HEK293 (cell line): ENCODE measurements around the gene IP6K3.

ENCODE experiments used
- CTCF ChIA-PET: fragments of 350-600 bp; formaldehyde crosslinking; extraction: SDS; loops from one replicate; lab custom pipeline; 2021; ENCODE audit warnings: antibody characterized with exemption; lab: Yijun Ruan, JAX
- POLR2A ChIA-PET: fragments of 300-600 bp; formaldehyde crosslinking; extraction: SDS; loops from one replicate; lab custom pipeline; 2020; ENCODE audit warnings: antibody characterized with exemption, inconsistent platforms; lab: Yijun Ruan, JAX
- H3K27ac ChIP-seq: fragments of 200-500 bp; sonication (Bioruptor generic); 2 replicates; pipeline ENCODE4 v1.5.1; 2014; ENCODE audit warnings: low read depth, low read length, control low read depth, inconsistent platforms; ENCODE audit errors: extremely low read depth
- H3K36me3 ChIP-seq, 2 experiments: fragments of 200-500 bp in 1 of 2; sonication (Bioruptor generic) in 1 of 2; 1 replicate in 1 of 2; 2 replicates in 1 of 2; pipeline ENCODE4 v1.5.1; 2014 to 2017; ENCODE audit warnings: inconsistent platforms in 2 of 2, low read length in 2 of 2; ENCODE audit not compliant: control insufficient read depth in 2 of 2, insufficient read depth in 1 of 2
- H3K4me1 ChIP-seq: fragments of 200-500 bp; sonication (Bioruptor generic); 2 replicates; pipeline ENCODE4 v1.5.1; 2014; ENCODE audit warnings: mild to moderate bottlenecking, low read length, inconsistent platforms; ENCODE audit not compliant: control insufficient read depth, insufficient read depth
- H3K4me3 ChIP-seq: 2 replicates; pipeline ENCODE4 v1.5.1; 2011; ENCODE audit warnings: low read depth, mild to moderate bottlenecking, control low read depth, low read length, moderate library complexity
- H3K9me3 ChIP-seq: fragments of 200-500 bp; sonication (Bioruptor generic); 2 replicates; pipeline ENCODE4 v1.5.1; 2014; ENCODE audit warnings: low read depth, low read length, inconsistent platforms; ENCODE audit not compliant: control insufficient read depth, insufficient read depth
- GLIS1 ChIP-seq: fragments of 450-650 bp; formaldehyde crosslinking; IDR thresholded peaks from 2 replicates; pipeline ENCODE4 v1.5.1; 2016; ENCODE audit warnings: missing biosample characterization, missing genetic modification characterization
- OSR2 ChIP-seq: fragments of 450-650 bp; formaldehyde crosslinking; IDR thresholded peaks from 2 replicates; pipeline ENCODE4 v1.5.1; 2016; ENCODE audit warnings: missing biosample characterization, missing genetic modification characterization
- ZBTB17 ChIP-seq: fragments of 450-650 bp; formaldehyde crosslinking; IDR thresholded peaks from 2 replicates; pipeline ENCODE4 v1.5.1; 2016; ENCODE audit warnings: missing biosample characterization, missing genetic modification characterization
- ZBTB21 ChIP-seq: fragments of 450-650 bp; formaldehyde crosslinking; IDR thresholded peaks from 2 replicates; pipeline ENCODE4 v1.5.1; 2017; ENCODE audit warnings: missing biosample characterization, missing genetic modification characterization
- ZBTB7A ChIP-seq: fragments of 450-650 bp; formaldehyde crosslinking; IDR thresholded peaks from 2 replicates; pipeline ENCODE4 v1.5.1; 2016; ENCODE audit warnings: low read depth, missing biosample characterization, missing genetic modification characterization
- ZIC2 ChIP-seq: fragments of 450-650 bp; formaldehyde crosslinking; IDR thresholded peaks from 2 replicates; pipeline ENCODE4 v1.5.1; 2016; ENCODE audit warnings: missing biosample characterization, missing genetic modification characterization
- ZNF121 ChIP-seq: fragments of 450-650 bp; formaldehyde crosslinking; IDR thresholded peaks from 2 replicates; pipeline ENCODE4 v1.5.1; 2016; ENCODE audit warnings: missing biosample characterization, missing genetic modification characterization
- ZNF155 ChIP-seq: fragments of 450-650 bp; formaldehyde crosslinking; IDR thresholded peaks from 2 replicates; pipeline ENCODE4 v1.5.1; 2016; ENCODE audit warnings: missing biosample characterization, missing genetic modification characterization
- ZNF19 ChIP-seq: fragments of 450-650 bp; formaldehyde crosslinking; IDR thresholded peaks from 2 replicates; pipeline ENCODE4; 2016; ENCODE audit warnings: missing biosample characterization, missing genetic modification characterization, low read depth
- ZNF2 ChIP-seq: fragments of 450-650 bp; formaldehyde crosslinking; IDR thresholded peaks from 2 replicates; pipeline ENCODE4 v1.5.1; 2016; ENCODE audit warnings: missing biosample characterization, missing genetic modification characterization
- ZNF248 ChIP-seq: fragments of 450-650 bp; formaldehyde crosslinking; IDR thresholded peaks from 2 replicates; pipeline ENCODE4 v1.5.1; 2017; ENCODE audit warnings: missing biosample characterization, missing genetic modification characterization
- ZNF280D ChIP-seq: fragments of 450-650 bp; formaldehyde crosslinking; IDR thresholded peaks from 2 replicates; pipeline ENCODE4 v1.5.1; 2016; ENCODE audit warnings: missing biosample characterization, missing genetic modification characterization
- ZNF394 ChIP-seq: fragments of 450-650 bp; formaldehyde crosslinking; IDR thresholded peaks from 2 replicates; pipeline ENCODE4 v1.5.1; 2016; ENCODE audit warnings: missing biosample characterization, missing genetic modification characterization, mild to moderate bottlenecking, moderate library complexity, borderline replicate concordance
- ZNF426 ChIP-seq: fragments of 450-650 bp; formaldehyde crosslinking; IDR thresholded peaks from 2 replicates; pipeline ENCODE4 v1.5.1; 2017; ENCODE audit warnings: missing biosample characterization, missing genetic modification characterization, mild to moderate bottlenecking, inconsistent platforms, moderate library complexity
- ZNF544 ChIP-seq: fragments of 450-650 bp; formaldehyde crosslinking; IDR thresholded peaks from 2 replicates; pipeline ENCODE4 v1.5.0; 2017; ENCODE audit warnings: missing biosample characterization, missing genetic modification characterization
- ZNF585B ChIP-seq: fragments of 450-650 bp; formaldehyde crosslinking; IDR thresholded peaks from 2 replicates; pipeline ENCODE4 v1.5.1; 2016; ENCODE audit warnings: missing biosample characterization, missing genetic modification characterization
- ZNF600 ChIP-seq: fragments of 450-650 bp; formaldehyde crosslinking; IDR thresholded peaks from 2 replicates; pipeline ENCODE4 v1.5.1; 2016; ENCODE audit warnings: missing biosample characterization, missing genetic modification characterization
- ZNF629 ChIP-seq: fragments of 450-650 bp; formaldehyde crosslinking; IDR thresholded peaks from 2 replicates; pipeline ENCODE4 v1.5.1; 2017; ENCODE audit warnings: missing biosample characterization, missing genetic modification characterization
- ZNF654 ChIP-seq: fragments of 450-650 bp; formaldehyde crosslinking; IDR thresholded peaks from 2 replicates; pipeline ENCODE4 v1.5.1; 2016; ENCODE audit warnings: low read depth, missing biosample characterization, missing genetic modification characterization
- TF ChIP-seq, protein P1 (sequence below): fragments of 450-650 bp; formaldehyde crosslinking; IDR thresholded peaks from 2 replicates; pipeline ENCODE4 v1.5.1; 2016; ENCODE audit warnings: missing biosample characterization, missing genetic modification characterization
- TF ChIP-seq, protein P2 (sequence below): fragments of 450-650 bp; formaldehyde crosslinking; IDR thresholded peaks from 2 replicates; pipeline ENCODE4 v1.5.1; 2017; ENCODE audit warnings: missing biosample characterization, mild to moderate bottlenecking, missing genetic modification characterization, moderate library complexity

IP6K3 gene

DNA sequence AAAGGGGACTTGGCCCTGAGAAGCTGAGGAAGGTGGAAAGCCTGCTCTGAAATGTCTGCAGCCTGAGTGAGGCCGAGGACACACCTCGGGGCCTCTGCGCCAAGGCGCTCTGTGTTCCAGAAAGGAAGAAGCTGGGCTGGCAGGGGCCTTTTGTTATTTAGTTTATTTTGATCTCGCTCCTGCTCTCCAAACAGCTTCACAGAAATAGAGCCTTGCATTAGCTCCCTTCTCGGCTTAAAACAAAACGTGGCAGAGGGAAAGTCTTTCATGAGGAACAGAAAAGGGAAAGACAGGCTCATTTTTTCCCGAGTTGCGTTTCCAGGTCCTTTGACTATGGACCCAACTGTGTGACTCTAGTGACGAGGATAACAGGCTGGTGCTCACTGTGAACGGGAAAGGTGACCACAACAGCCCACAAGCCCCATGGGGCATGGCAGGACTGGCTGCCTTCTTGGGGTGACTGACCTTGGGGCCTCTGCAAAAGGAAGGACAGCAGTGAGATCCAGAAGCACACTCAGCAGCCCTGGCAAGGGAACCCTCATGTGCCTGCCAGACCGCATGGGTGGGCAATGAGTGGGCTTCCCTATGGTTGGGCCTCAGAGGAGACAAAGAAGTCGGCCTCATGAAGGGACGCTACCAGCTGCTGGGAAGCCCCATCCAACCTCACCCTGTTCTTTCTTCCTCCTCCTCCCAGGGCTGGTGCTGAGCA, 23.6 kb upstream of the IP6K3 start:
- Histone ChIP-seq H3K27ac (no peak overlapping the region), H3K36me3 (peaks cover 6 to 30% of the 10 kb centered on the region in 2 experiments; a peak in 2 of 3 replicates), H3K4me1 (peaks cover 5% of the 10 kb centered on the region), H3K4me3 (no peak overlapping the region), H3K9me3 (no peaks in the 10 kb centered on the region)
- TF ChIP-seq GLIS1 (tag by site-specific recombination) (no peak), ZNF394 (tag by site-specific recombination) (no peak), ZNF544 (tag by site-specific recombination) (no peak), ZNF629 (tag by site-specific recombination) (no peak), ZNF280D (no peak), ZNF248 (tag by site-specific recombination) (no peak), ZBTB7A (tag by site-specific recombination) (no peak)
- ChIA-PET CTCF (interaction anchor here (0.5 to 8.8 kb wide), 38 partner anchors 10 to 481 kb away, joined by 3 to 149 read pairs (median 4); partner anchors contain the start of genes IP6K3, LEMD2, PFDN6 and WDR46), POLR2A (interaction anchor here (0.6 to 4.3 kb wide), 9 partner anchors 10 to 257 kb away, joined by 3 to 17 read pairs (median 4); partner anchors contain the start of genes LEMD2 and UQCC2)

- no peak overlapping the region for H3K4me3 ChIP-seq
- peaks cover under 1 to 20% of the 10 kb centered on the region in 2 experiments; a peak in 2 of 3 replicates for H3K36me3 ChIP-seq
- TF ChIP-seq, protein P1, sequence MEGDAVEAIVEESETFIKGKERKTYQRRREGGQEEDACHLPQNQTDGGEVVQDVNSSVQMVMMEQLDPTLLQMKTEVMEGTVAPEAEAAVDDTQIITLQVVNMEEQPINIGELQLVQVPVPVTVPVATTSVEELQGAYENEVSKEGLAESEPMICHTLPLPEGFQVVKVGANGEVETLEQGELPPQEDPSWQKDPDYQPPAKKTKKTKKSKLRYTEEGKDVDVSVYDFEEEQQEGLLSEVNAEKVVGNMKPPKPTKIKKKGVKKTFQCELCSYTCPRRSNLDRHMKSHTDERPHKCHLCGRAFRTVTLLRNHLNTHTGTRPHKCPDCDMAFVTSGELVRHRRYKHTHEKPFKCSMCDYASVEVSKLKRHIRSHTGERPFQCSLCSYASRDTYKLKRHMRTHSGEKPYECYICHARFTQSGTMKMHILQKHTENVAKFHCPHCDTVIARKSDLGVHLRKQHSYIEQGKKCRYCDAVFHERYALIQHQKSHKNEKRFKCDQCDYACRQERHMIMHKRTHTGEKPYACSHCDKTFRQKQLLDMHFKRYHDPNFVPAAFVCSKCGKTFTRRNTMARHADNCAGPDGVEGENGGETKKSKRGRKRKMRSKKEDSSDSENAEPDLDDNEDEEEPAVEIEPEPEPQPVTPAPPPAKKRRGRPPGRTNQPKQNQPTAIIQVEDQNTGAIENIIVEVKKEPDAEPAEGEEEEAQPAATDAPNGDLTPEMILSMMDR (tag by site-specific recombination): no peak
- TF ChIP-seq ZNF155: no peak
- TF ChIP-seq ZBTB21 (tag by site-specific recombination): no peak
- TF ChIP-seq ZNF426: no peak
- no peak for TF ChIP-seq OSR2
- no peak overlapping the region for H3K27ac ChIP-seq
- peaks cover 5% of the 10 kb centered on the region for H3K4me1 ChIP-seq
- CTCF ChIA-PET: interaction anchor here (0.6 to 8.8 kb wide), 18 partner anchors 10 to 384 kb away, joined by 3 to 149 read pairs (median 4); partner anchors contain the start of gene IP6K3
- POLR2A ChIA-PET: interaction anchor here (1.0 to 4.3 kb wide), 4 partner anchors 18 to 258 kb away, joined by 3 to 17 read pairs (median 5); partner anchors contain the start of gene UQCC2
- no peaks in the 10 kb centered on the region for H3K9me3 ChIP-seq
Observed at GRCh38 chr6:33769248-33769821, 22.6 kb upstream of the IP6K3 start.

DNA sequence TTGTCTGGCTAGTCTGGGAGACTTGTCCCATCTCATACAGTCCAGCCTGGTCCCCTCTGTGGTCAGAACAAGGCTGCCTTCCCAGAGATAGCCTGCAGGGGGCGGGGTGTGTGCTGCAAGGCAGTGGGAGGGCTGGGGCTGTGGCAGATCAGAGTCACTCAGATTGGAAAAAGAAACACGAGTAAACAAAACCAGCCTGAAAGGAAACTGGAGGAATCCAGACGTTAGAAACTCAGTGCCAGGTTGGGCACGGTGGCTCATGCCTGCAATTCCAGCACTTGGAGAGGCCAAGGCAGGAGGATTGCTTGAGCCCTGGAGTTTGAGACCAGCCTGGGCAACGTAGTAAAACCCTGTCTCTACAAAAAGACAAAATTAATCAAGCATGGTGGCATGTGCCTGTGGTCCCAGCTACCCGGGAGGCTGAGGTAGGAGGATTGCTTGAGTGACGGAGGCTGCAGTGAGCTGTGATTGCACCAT, 22.0 kb upstream of the IP6K3 start:
- Histone ChIP-seq H3K27ac (no peak overlapping the region), H3K4me1 (peaks cover 5% of the 10 kb centered on the region), H3K9me3 (no peaks in the 10 kb centered on the region), H3K36me3 (peaks cover 0 to 17% of the 10 kb centered on the region in 2 experiments; a peak in 1 of 3 replicates), H3K4me3 (no peak overlapping the region)
- POLR2A ChIA-PET: no interaction called here
- CTCF ChIA-PET: interaction anchor here (0.6 to 8.8 kb wide), 29 partner anchors 9 to 1371 kb away, joined by 3 to 149 read pairs (median 4); partner anchors contain the start of genes IP6K3 and UQCC2
- TF ChIP-seq ZBTB17 (tag by site-specific recombination): peak; percentile 82
- TF ChIP-seq ZNF585B (tag by site-specific recombination): no peak
- TF ChIP-seq ZNF19 (tag by site-specific recombination): no peak
- TF ChIP-seq, protein P2, sequence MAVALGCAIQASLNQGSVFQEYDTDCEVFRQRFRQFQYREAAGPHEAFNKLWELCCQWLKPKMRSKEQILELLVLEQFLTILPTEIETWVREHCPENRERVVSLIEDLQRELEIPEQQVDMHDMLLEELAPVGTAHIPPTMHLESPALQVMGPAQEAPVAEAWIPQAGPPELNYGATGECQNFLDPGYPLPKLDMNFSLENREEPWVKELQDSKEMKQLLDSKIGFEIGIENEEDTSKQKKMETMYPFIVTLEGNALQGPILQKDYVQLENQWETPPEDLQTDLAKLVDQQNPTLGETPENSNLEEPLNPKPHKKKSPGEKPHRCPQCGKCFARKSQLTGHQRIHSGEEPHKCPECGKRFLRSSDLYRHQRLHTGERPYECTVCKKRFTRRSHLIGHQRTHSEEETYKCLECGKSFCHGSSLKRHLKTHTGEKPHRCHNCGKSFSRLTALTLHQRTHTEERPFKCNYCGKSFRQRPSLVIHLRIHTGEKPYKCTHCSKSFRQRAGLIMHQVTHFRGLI (tag by site-specific recombination): peak; percentile 30; the same call in 1 of the 2 replicates
- TF ChIP-seq ZNF600 (tag by site-specific recombination): peak; percentile 90
- peak; percentile 34; the same call in 1 of the 2 replicates for TF ChIP-seq ZNF121 (tag by site-specific recombination)
- peak; percentile 34; the same call in 1 of the 2 replicates for TF ChIP-seq ZNF654 (tag by site-specific recombination)
- TF ChIP-seq ZIC2 (tag by site-specific recombination): 0 out of 2 replicates have a peak, but pooled peaks have one; percentile 10
- 0 out of 2 replicates have a peak, but pooled peaks have one; percentile 44 for TF ChIP-seq ZNF2 (tag by site-specific recombination)
